IMR-90 (cell line): Measurements from ENCODE around the gene CPNE2. TPM values are rescaled to one million over a fixed set of nuclear protein-coding genes. Genes with fewer than 3 reads are reported as not detected.
A peak's percentile ranks its signal among the peaks of the same experiment; 100 is the strongest.

Experiments
- ATAC-seq: fragments of 200-7000 bp; cut with Tn5 transposase; 2 replicates; pipeline ENCODE4 v1.9.1; 2020; ENCODE audit warnings: low read depth, mild to moderate bottlenecking, moderate library complexity
- BruUV-seq: library from RNA; stranded (reverse); fragments of 400-500 nt; replicated peaks from 2 replicates; lab custom pipeline; 2021; lab: Mats Ljungman, UMichigan
- CTCF ChIA-PET: fragments of 300-600 bp; formaldehyde crosslinking; extraction: SDS; loops from one replicate; lab custom pipeline; 2021; ENCODE audit warnings: antibody characterized with exemption; lab: Yijun Ruan, JAX
- POLR2A ChIA-PET: fragments of 300-600 bp; sonication (Branson Sonifier 250); formaldehyde crosslinking; loops from one replicate; lab custom pipeline; 2022; ENCODE audit warnings: antibody characterized with exemption; ENCODE audit not compliant: unreplicated experiment; lab: Charles Lee
- DNase-seq: peaks from one replicate; pipeline ENCODE4 v3.0.0; 2013
- H2AFZ ChIP-seq: replicated peaks from 2 replicates; pipeline ENCODE3; 2013; ENCODE audit warnings: low read length, mild to moderate bottlenecking; ENCODE audit not compliant: poor library complexity
- H2AK5ac ChIP-seq: 2 replicates; pipeline ENCODE4 v1.6.1; 2013; ENCODE audit warnings: low read depth, low read length, inconsistent platforms
- H2AK9ac ChIP-seq: replicated peaks from 2 replicates; pipeline ENCODE3; 2013; ENCODE audit warnings: mild to moderate bottlenecking, low read depth, low read length, moderate library complexity; ENCODE audit not compliant: poor library complexity
- H2BK120ac ChIP-seq: 2 replicates; pipeline ENCODE4 v1.6.1; 2013; ENCODE audit warnings: low read depth, low read length, inconsistent platforms
- H2BK15ac ChIP-seq: 3 replicates; pipeline ENCODE4 v1.6.1; 2013; ENCODE audit warnings: low read depth, low read length, inconsistent platforms
- H2BK20ac ChIP-seq: 2 replicates; pipeline ENCODE4 v1.6.1; 2013; ENCODE audit warnings: low read depth, mild to moderate bottlenecking, inconsistent platforms, low read length, moderate library complexity
- H2BK5ac ChIP-seq: 2 replicates; pipeline ENCODE4 v1.6.1; 2013; ENCODE audit warnings: mild to moderate bottlenecking, low read depth, low read length, inconsistent platforms; ENCODE audit not compliant: poor library complexity, severe bottlenecking
- H3K14ac ChIP-seq: replicated peaks from 2 replicates; pipeline ENCODE4 v1.6.1; 2013; ENCODE audit warnings: low read depth, low read length, inconsistent platforms
- H3K18ac ChIP-seq: 2 replicates; pipeline ENCODE4 v1.6.1; 2013; ENCODE audit warnings: low read depth, low read length, control low read depth
- H3K23ac ChIP-seq: 2 replicates; pipeline ENCODE4 v1.6.1; 2013; ENCODE audit warnings: low read depth, low read length, inconsistent platforms
- H3K27ac ChIP-seq: 2 replicates; pipeline ENCODE4 v1.5.1; 2013; ENCODE audit warnings: mild to moderate bottlenecking, control low read depth, low read length; ENCODE audit not compliant: insufficient read depth
- H3K27me3 ChIP-seq: 2 replicates; pipeline ENCODE4 v1.6.1; 2013; ENCODE audit warnings: low read length; ENCODE audit not compliant: control insufficient read depth, insufficient read depth
- H3K36me3 ChIP-seq: 2 replicates; pipeline ENCODE4 v1.6.1; 2013; ENCODE audit warnings: low read length, mixed read lengths; ENCODE audit not compliant: control insufficient read depth, insufficient read depth
- H3K4ac ChIP-seq: 2 replicates; pipeline ENCODE4 v1.6.1; 2013; ENCODE audit warnings: low read depth, low read length, inconsistent platforms
- H3K4me1 ChIP-seq: 2 replicates; pipeline ENCODE4 v1.6.1; 2013; ENCODE audit warnings: low read length, mixed read lengths; ENCODE audit not compliant: control insufficient read depth, insufficient read depth
- H3K4me2 ChIP-seq: 2 replicates; pipeline ENCODE4 v1.6.1; 2013; ENCODE audit warnings: low read depth, mild to moderate bottlenecking, control low read depth, low read length, moderate library complexity
- H3K4me3 ChIP-seq: 2 replicates; pipeline ENCODE4 v1.5.1; 2013; ENCODE audit warnings: low read depth, mild to moderate bottlenecking, control low read depth, low read length, moderate library complexity; ENCODE audit not compliant: insufficient read depth
- H3K56ac ChIP-seq: 2 replicates; pipeline ENCODE4 v1.6.1; 2013; ENCODE audit warnings: low read length, inconsistent platforms; ENCODE audit not compliant: insufficient read depth; ENCODE audit errors: extremely low read depth
- H3K79me1 ChIP-seq, 2 experiments: 2 replicates each; pipeline ENCODE4 v1.6.1; 2013; ENCODE audit warnings: low read length in 2 of 2, inconsistent platforms in 1 of 2, low read depth in 1 of 2
- H3K9ac ChIP-seq: 2 replicates; pipeline ENCODE4 v1.6.1; 2013; ENCODE audit warnings: low read depth, low read length, control low read depth
- H3K9me1 ChIP-seq: 2 replicates; pipeline ENCODE4 v1.6.1; 2013; ENCODE audit warnings: low read length, inconsistent platforms; ENCODE audit not compliant: insufficient read depth
- H3K9me3 ChIP-seq: 2 replicates; pipeline ENCODE4 v1.6.1; 2013; ENCODE audit warnings: low read length; ENCODE audit not compliant: control insufficient read depth, insufficient read depth
- H4K20me1 ChIP-seq: 2 replicates; pipeline ENCODE4 v1.6.1; 2013; ENCODE audit warnings: low read length, inconsistent platforms; ENCODE audit not compliant: insufficient read depth
- H4K5ac ChIP-seq: 2 replicates; pipeline ENCODE4 v1.6.1; 2013; ENCODE audit warnings: mild to moderate bottlenecking, low read depth, low read length, control low read depth
- H4K8ac ChIP-seq, 2 experiments: 2 replicates each; pipeline ENCODE4 v1.6.1; 2013; ENCODE audit warnings: low read depth in 2 of 2, low read length in 2 of 2, control low read depth in 1 of 2, inconsistent platforms in 1 of 2
- H4K91ac ChIP-seq: 2 replicates; pipeline ENCODE4 v1.6.1; 2013; ENCODE audit warnings: low read depth, low read length, inconsistent platforms; ENCODE audit not compliant: insufficient read depth
- BHLHE40 ChIP-seq: fragments of 150-350 bp; IDR thresholded peaks from 2 replicates; pipeline ENCODE4 v1.6.1; 2016; ENCODE audit warnings: mild to moderate bottlenecking, low read depth, low read length
- CEBPB ChIP-seq: IDR thresholded peaks from 2 replicates; pipeline ENCODE4 v1.6.1; 2012; ENCODE audit warnings: low read depth, low read length, improper control_type of control experiment
- CHD1 ChIP-seq: IDR thresholded peaks from 2 replicates; pipeline ENCODE4 v1.6.1; 2012; ENCODE audit warnings: low read depth, low read length, improper control_type of control experiment
- FOS ChIP-seq: fragments of 150-350 bp; IDR thresholded peaks from 2 replicates; pipeline ENCODE4 v1.6.1; 2016; ENCODE audit warnings: low read depth, low read length
- MAFK ChIP-seq: IDR thresholded peaks from 2 replicates; pipeline ENCODE4 v1.6.1; 2012; ENCODE audit warnings: low read depth, low read length, improper control_type of control experiment
- MXI1 ChIP-seq: IDR thresholded peaks from 2 replicates; pipeline ENCODE4 v1.6.1; 2012; ENCODE audit warnings: low read depth, mild to moderate bottlenecking, low read length, moderate library complexity, borderline replicate concordance
- POLR2A ChIP-seq: IDR thresholded peaks from 2 replicates; pipeline ENCODE4 v1.6.1; 2012; ENCODE audit warnings: mild to moderate bottlenecking, low read depth, low read length
- RCOR1 ChIP-seq: IDR thresholded peaks from 2 replicates; pipeline ENCODE4 v1.6.1; 2012; ENCODE audit warnings: mild to moderate bottlenecking, low read length, improper control_type of control experiment; ENCODE audit not compliant: insufficient replicate concordance
- RFX5 ChIP-seq: IDR thresholded peaks from 2 replicates; pipeline ENCODE4 v1.8.0; 2012; ENCODE audit warnings: low read depth, mild to moderate bottlenecking, low read length, moderate library complexity
- SMC3 ChIP-seq: fragments of 150-350 bp; IDR thresholded peaks from 2 replicates; pipeline ENCODE4 v1.6.1; 2016; ENCODE audit warnings: low read depth, mild to moderate bottlenecking, antibody characterized with exemption, low read length, moderate library complexity
- WGBS, 2 experiments: methylation state at CpG; one replicate each; pipeline versions ENCODE4 v1.1.5 to v1.1.7; 2013; ENCODE audit warnings: missing lambda C conversion rate in 2 of 2; ENCODE audit not compliant: insufficient read length in 1 of 2; ENCODE audit errors: extremely low coverage in 2 of 2; 5-methylcytosine and 5-hydroxymethylcytosine counted together
- dilution Hi-C: fragments of 300-500 bp; cut with HindIII; formaldehyde crosslinking; loops from one replicate; pipeline ENCODE4 v1.14.3; 2018; ENCODE audit warnings: low sequenced_read_pairs; ENCODE audit not compliant: unreplicated experiment
- in situ Hi-C: fragments of 300-500 bp; cut with MboI; formaldehyde crosslinking; loops from 3 replicates; pipeline ENCODE4 v1.14.3; 2019; ENCODE audit warnings: low sequenced_read_pairs, inconsistent platforms, mixed read lengths
- intact Hi-C: fragments of 100-400 bp; cut with micrococcal nuclease; formaldehyde crosslinking; loops from 2 replicates; pipeline ENCODE4 v1.10.0; 2022
- polyA plus RNA-seq, 3 experiments: library from polyadenylated mRNA; depleted of rRNA; stranded (reverse); fragments of >200 nt; gene quantifications; 2 replicates each; pipeline ENCODE4 v1.2.3, GENCODE V29; 2012; ENCODE audit warnings: low replicate concordance in 1 of 3
- total RNA-seq: library from RNA; depleted of rRNA; stranded (reverse); fragments of >200 nt; gene quantifications from 2 replicates; pipeline ENCODE4 v1.2.3, GENCODE V29; 2012
- TF ChIP-seq, protein P1 (sequence below): fragments of 150-350 bp; IDR thresholded peaks from 2 replicates; pipeline ENCODE4 v1.6.1; 2017; ENCODE audit warnings: mild to moderate bottlenecking, antibody characterized with exemption, low read length, low read depth

The CPNE2 gene
- total and polyA plus RNA-seq, 2 of the 4 experiments (the other 2 are of a cell fraction), result 15.4 to 48.0 TPM

DNA sequence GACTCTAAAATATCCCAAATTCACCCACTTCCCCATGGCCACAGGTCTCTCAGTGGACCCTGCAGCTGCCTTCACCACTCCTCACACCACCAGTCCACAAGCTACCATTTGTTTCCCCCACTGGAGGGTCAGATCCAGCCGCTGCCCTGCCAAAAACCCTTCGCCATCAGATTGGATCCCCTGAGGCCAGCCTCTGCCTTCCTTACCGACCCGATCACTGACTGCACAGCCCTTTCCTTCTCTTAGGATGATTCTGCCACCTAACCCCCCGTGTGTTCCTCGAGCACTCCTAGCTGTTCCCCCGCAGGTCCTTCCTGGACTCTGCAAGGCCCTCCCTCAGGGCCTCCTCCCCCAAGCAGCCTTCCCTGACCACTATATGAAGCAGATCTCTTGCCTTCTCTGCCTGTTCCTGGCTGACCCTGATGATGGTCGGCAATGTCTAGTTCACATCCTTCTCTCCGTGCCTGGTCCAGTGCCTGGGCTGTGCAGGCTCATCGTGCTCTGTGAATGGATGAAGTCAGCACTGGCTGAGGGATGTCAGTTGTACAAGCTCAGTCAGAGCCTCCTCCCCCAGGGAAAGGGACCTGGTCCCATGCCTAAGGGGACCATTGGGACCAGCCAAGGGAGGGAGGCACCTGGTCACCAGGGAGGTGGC lies 46.0 kb downstream of the CPNE2 start:
- peak overlapping the region; percentile 71 for H2AK9ac ChIP-seq
- H3K14ac ChIP-seq, result no peak overlapping the region
- no peak overlapping the region for H2AFZ ChIP-seq
- H3K36me3 ChIP-seq, result no peaks in the 10 kb centered on the region; the same call in 1 of the 2 replicates
- H4K8ac ChIP-seq, result no peak overlapping the region
- H2BK15ac ChIP-seq, result no peak overlapping the region
- no peaks in the 10 kb centered on the region for H3K27me3 ChIP-seq
- no peak overlapping the region for H4K91ac ChIP-seq
- H2BK120ac ChIP-seq, result no peak overlapping the region
- no peaks in the 10 kb centered on the region for H4K20me1 ChIP-seq
- ChIA-PET CTCF (no interaction called here), POLR2A (no interaction called here)
- H3K4ac ChIP-seq, result no peak overlapping the region
- no peak for ATAC-seq
- H3K23ac ChIP-seq, result no peak overlapping the region
- no peak overlapping the region for H3K27ac ChIP-seq
- H2AK5ac ChIP-seq, result no peak overlapping the region
- dilution Hi-C loops, result no loop called here
- whole genome bisulfite sequencing, 2 experiments, result 71% methylated on average over 7 of the region's 10 CpGs; no CpG with 5 or more reads in 1 of the 2 experiments
- H2BK5ac ChIP-seq, result no peak overlapping the region
- in situ Hi-C loops, result no loop called here
- intact Hi-C loops, result no loop called here
- no peaks in the 10 kb centered on the region for H3K9me3 ChIP-seq
- no peak overlapping the region for H2BK20ac ChIP-seq
- no peak overlapping the region for H4K5ac ChIP-seq
- H3K4me2 ChIP-seq, result no peak overlapping the region
- no TSS peak for BruUV-seq
- H3K4me1 ChIP-seq, result no peaks in the 10 kb centered on the region
- no peak for DNase-seq
- H3K18ac ChIP-seq, result no peak overlapping the region
- H3K56ac ChIP-seq, result no peak overlapping the region
- no peak overlapping the region for H3K4me3 ChIP-seq
- no peak overlapping the region for H3K9ac ChIP-seq
- TF ChIP-seq MXI1, result no peak
- no peak for TF ChIP-seq CHD1
- no peak for TF ChIP-seq CEBPB
- TF ChIP-seq RCOR1, result no peak
- no peak for TF ChIP-seq MAFK
- TF ChIP-seq, protein P1, sequence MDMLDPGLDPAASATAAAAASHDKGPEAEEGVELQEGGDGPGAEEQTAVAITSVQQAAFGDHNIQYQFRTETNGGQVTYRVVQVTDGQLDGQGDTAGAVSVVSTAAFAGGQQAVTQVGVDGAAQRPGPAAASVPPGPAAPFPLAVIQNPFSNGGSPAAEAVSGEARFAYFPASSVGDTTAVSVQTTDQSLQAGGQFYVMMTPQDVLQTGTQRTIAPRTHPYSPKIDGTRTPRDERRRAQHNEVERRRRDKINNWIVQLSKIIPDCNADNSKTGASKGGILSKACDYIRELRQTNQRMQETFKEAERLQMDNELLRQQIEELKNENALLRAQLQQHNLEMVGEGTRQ, result no peak
- TF ChIP-seq SMC3, result no peak
- no peak for TF ChIP-seq RFX5
- TF ChIP-seq BHLHE40, result no peak
- TF ChIP-seq POLR2A, result no peak
- TF ChIP-seq FOS, result no peak
- H3K9me1 ChIP-seq, result peaks cover 3% of the 10 kb centered on the region; the same call in 1 of the 2 replicates
- no peaks in the 10 kb centered on the region for H3K79me1 ChIP-seq
